ENCODE measurements around the gene PCNT. TPM values are rescaled to one million over a fixed set of nuclear protein-coding genes. Genes with fewer than 3 reads are reported as not detected.

Gene PCNT
- total and polyA plus RNA-seq, 4 donors: 6.4 to 33.0 (median 26.2) TPM

- no peaks in the 10 kb centered on the region for H3K9me3 ChIP-seq (ENCODE audit: control insufficient read depth, low read length)
- no peaks in the 10 kb centered on the region for H3K27me3 ChIP-seq (ENCODE audit: control insufficient read depth in 1 of 2, insufficient read depth in 2 of 2, low read length in 1 of 2)
- ATAC-seq (ENCODE audit: low FRiP score): no peak
- 94 to 95% methylated on average over 33 of the region's 33 CpGs for WGBS, 2 donors
- H3K36me3 ChIP-seq (ENCODE audit: control insufficient read depth in 1 of 2, insufficient read depth in 2 of 2, low read length in 1 of 2): peaks cover 0 to 2% of the 10 kb centered on the region in 2 donors
- H3K27ac ChIP-seq (ENCODE audit: low read depth in 1 of 2, low read length in 2 of 2): no peak overlapping the region
- no peak for DNase-seq
- no peaks in the 10 kb centered on the region for H3K4me1 ChIP-seq (ENCODE audit: control insufficient read depth in 1 of 2, insufficient read depth in 2 of 2, low read length in 2 of 2)
- intact Hi-C loops (cut with DNase I): no loop called here
- H3K4me3 ChIP-seq (ENCODE audit: low read length in 2 of 2): no peak overlapping the region
Measured at GRCh38 chr21:46388206-46388880, 64.4 kb downstream of the PCNT start.

DNA sequence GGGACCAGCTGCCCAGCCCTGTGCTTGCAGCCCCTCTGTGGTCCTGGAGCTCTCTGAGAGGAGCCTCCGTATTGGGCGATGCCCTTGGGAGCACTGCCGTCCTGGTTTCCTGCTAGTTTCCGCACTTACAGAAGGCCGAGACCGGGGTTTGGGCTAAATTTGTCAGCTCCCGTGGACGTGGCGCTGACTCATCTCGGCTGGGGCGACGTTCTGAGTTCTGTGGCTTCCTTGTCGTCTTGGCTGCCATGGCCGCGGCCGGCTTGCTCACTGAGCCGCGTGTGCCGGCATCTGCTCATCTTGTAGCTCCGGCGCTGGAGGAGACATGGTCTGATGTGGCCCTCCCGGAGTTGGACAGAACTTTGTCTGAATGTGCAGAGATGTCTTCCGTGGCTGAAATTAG lies 64.9 kb downstream of the PCNT start:
- Histone ChIP-seq H3K27me3 (ENCODE audit: control insufficient read depth in 1 of 2, insufficient read depth in 2 of 2, low read length in 1 of 2) (no peaks in the 10 kb centered on the region), H3K4me1 (ENCODE audit: control insufficient read depth in 1 of 2, insufficient read depth in 2 of 2, low read length in 2 of 2) (no peaks in the 10 kb centered on the region), H3K27ac (ENCODE audit: low read depth in 1 of 2, low read length in 2 of 2) (no peak overlapping the region), H3K9me3 (ENCODE audit: control insufficient read depth, low read length) (no peaks in the 10 kb centered on the region), H3K4me3 (ENCODE audit: low read length in 2 of 2) (no peak overlapping the region), H3K36me3 (ENCODE audit: control insufficient read depth in 1 of 2, insufficient read depth in 2 of 2, low read length in 1 of 2) (peaks cover 0 to 2% of the 10 kb centered on the region in 2 donors)
- ATAC-seq (ENCODE audit: low FRiP score) (no peak), DNase-seq (no peak)
- WGBS, 2 donors: 93 to 96% methylated on average over 23 of the region's 23 CpGs
- intact Hi-C loops (cut with DNase I): no loop called here

GRCh38 chr21:46390603-46391545 lies 66.9 kb downstream of the PCNT start:
- no peaks in the 10 kb centered on the region for H3K27me3 ChIP-seq (ENCODE audit: control insufficient read depth in 1 of 2, insufficient read depth in 2 of 2, low read length in 1 of 2)
- H3K4me1 ChIP-seq (ENCODE audit: control insufficient read depth in 1 of 2, insufficient read depth in 2 of 2, low read length in 2 of 2): no peaks in the 10 kb centered on the region
- intact Hi-C loops (cut with DNase I): no loop called here
- ATAC-seq (ENCODE audit: low FRiP score) (no peak), DNase-seq (peak in 1 of 2 donors; percentile 47)
- peaks cover 0 to 2% of the 10 kb centered on the region in 2 donors for H3K36me3 ChIP-seq (ENCODE audit: control insufficient read depth in 1 of 2, insufficient read depth in 2 of 2, low read length in 1 of 2)
- no peak overlapping the region for H3K4me3 ChIP-seq (ENCODE audit: low read length in 2 of 2)
- H3K27ac ChIP-seq (ENCODE audit: low read depth in 1 of 2, low read length in 2 of 2): no peak overlapping the region
- WGBS, 2 donors: 92 to 93% methylated on average over 27 to 29 of the region's 29 CpGs
- no peaks in the 10 kb centered on the region for H3K9me3 ChIP-seq (ENCODE audit: control insufficient read depth, low read length)

- DNase-seq: no peak
- Histone ChIP-seq H3K9me3 (ENCODE audit: control insufficient read depth, low read length) (no peaks in the 10 kb centered on the region), H3K4me3 (ENCODE audit: low read length in 2 of 2) (no peak overlapping the region), H3K36me3 (ENCODE audit: control insufficient read depth in 1 of 2, insufficient read depth in 2 of 2, low read length in 1 of 2) (peaks cover 0 to 2% of the 10 kb centered on the region in 2 donors), H3K27ac (ENCODE audit: low read depth in 1 of 2, low read length in 2 of 2) (no peak overlapping the region), H3K27me3 (ENCODE audit: control insufficient read depth in 1 of 2, insufficient read depth in 2 of 2, low read length in 1 of 2) (no peaks in the 10 kb centered on the region), H3K4me1 (ENCODE audit: control insufficient read depth in 1 of 2, insufficient read depth in 2 of 2, low read length in 2 of 2) (no peaks in the 10 kb centered on the region)
- ATAC-seq (ENCODE audit: low FRiP score): no peak
- 89 to 91% methylated on average over 9 of the region's 9 CpGs for WGBS, 2 donors
- intact Hi-C loops (cut with DNase I): no loop called here
Measured at GRCh38 chr21:46391773-46392172, 67.8 kb downstream of the PCNT start.

- Histone ChIP-seq H3K36me3 (ENCODE audit: control insufficient read depth in 1 of 2, insufficient read depth in 2 of 2, low read length in 1 of 2) (peaks cover 0 to 2% of the 10 kb centered on the region in 2 donors), H3K4me3 (ENCODE audit: low read length in 2 of 2) (no peak overlapping the region), H3K27ac (ENCODE audit: low read depth in 1 of 2, low read length in 2 of 2) (no peak overlapping the region), H3K9me3 (ENCODE audit: control insufficient read depth, low read length) (no peaks in the 10 kb centered on the region), H3K27me3 (ENCODE audit: control insufficient read depth in 1 of 2, insufficient read depth in 2 of 2, low read length in 1 of 2) (no peaks in the 10 kb centered on the region), H3K4me1 (ENCODE audit: control insufficient read depth in 1 of 2, insufficient read depth in 2 of 2, low read length in 2 of 2) (no peaks in the 10 kb centered on the region)
- WGBS, 2 donors: 38 to 40% methylated on average over 13 of the region's 13 CpGs
- ATAC-seq (ENCODE audit: low FRiP score) (no peak), DNase-seq (peak; percentile 65 to 90)
- intact Hi-C loops (cut with DNase I): no loop called here
Measured at GRCh38 chr21:46392921-46393320, 69.0 kb downstream of the PCNT start.

DNA sequence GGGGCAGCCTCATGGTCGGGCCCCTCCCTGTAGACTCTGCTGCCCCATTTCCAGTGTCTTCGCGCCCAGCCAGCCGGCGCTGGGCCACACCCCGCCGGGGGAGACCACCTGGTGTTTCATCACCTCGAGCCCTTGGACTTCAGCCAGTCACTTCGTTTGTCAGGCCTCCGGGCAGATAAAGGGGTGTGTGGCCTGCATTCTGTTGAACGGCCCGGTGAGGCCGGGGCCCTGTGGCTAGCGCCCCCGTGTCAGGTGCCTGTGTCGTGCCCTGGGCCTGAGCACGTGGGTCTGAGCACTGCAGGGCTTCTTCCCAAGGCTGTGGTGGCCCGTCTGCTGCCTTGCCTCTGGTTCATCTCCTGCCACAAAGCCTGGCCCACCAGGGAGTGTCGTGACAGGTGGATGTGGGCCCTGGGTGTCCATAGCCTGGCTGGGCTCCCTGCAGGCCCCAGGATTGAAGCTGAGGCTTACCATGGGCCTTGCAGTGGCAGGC lies 69.5 kb downstream of the PCNT start:
- Histone ChIP-seq H3K36me3 (ENCODE audit: control insufficient read depth in 1 of 2, insufficient read depth in 2 of 2, low read length in 1 of 2) (peaks cover 0 to 2% of the 10 kb centered on the region in 2 donors), H3K4me3 (ENCODE audit: low read length in 2 of 2) (no peak overlapping the region), H3K27ac (ENCODE audit: low read depth in 1 of 2, low read length in 2 of 2) (no peak overlapping the region), H3K9me3 (ENCODE audit: control insufficient read depth, low read length) (no peaks in the 10 kb centered on the region), H3K27me3 (ENCODE audit: control insufficient read depth in 1 of 2, insufficient read depth in 2 of 2, low read length in 1 of 2) (no peaks in the 10 kb centered on the region), H3K4me1 (ENCODE audit: control insufficient read depth in 1 of 2, insufficient read depth in 2 of 2, low read length in 2 of 2) (no peaks in the 10 kb centered on the region)
- intact Hi-C loops (cut with DNase I): no loop called here
- ATAC-seq (ENCODE audit: low FRiP score) (no peak), DNase-seq (peak in 1 of 2 donors; percentile 73)
- 81 to 83% methylated on average over 19 of the region's 19 CpGs for WGBS, 2 donors

- WGBS, 2 donors: 68 to 82% methylated on average over 27 of the region's 27 CpGs
- no peaks in the 10 kb centered on the region for H3K4me1 ChIP-seq (ENCODE audit: control insufficient read depth in 1 of 2, insufficient read depth in 2 of 2, low read length in 2 of 2)
- no peaks in the 10 kb centered on the region for H3K27me3 ChIP-seq (ENCODE audit: control insufficient read depth in 1 of 2, insufficient read depth in 2 of 2, low read length in 1 of 2)
- H3K36me3 ChIP-seq (ENCODE audit: control insufficient read depth in 1 of 2, insufficient read depth in 2 of 2, low read length in 1 of 2): peaks cover 0 to 2% of the 10 kb centered on the region in 2 donors
- no peaks in the 10 kb centered on the region for H3K9me3 ChIP-seq (ENCODE audit: control insufficient read depth, low read length)
- ATAC-seq (ENCODE audit: low FRiP score) (no peak), DNase-seq (peak in 1 of 2 donors; percentile 50)
- intact Hi-C loops (cut with DNase I): no loop called here
- H3K4me3 ChIP-seq (ENCODE audit: low read length in 2 of 2): no peak overlapping the region
- no peak overlapping the region for H3K27ac ChIP-seq (ENCODE audit: low read depth in 1 of 2, low read length in 2 of 2)
Measured at GRCh38 chr21:46393941-46394594, 70.1 kb downstream of the PCNT start.

GRCh38 chr21:46394595-46395104 lies 70.7 kb downstream of the PCNT start:
- Histone ChIP-seq H3K36me3 (ENCODE audit: control insufficient read depth in 1 of 2, insufficient read depth in 2 of 2, low read length in 1 of 2) (peaks cover 0 to 2% of the 10 kb centered on the region in 2 donors), H3K4me1 (ENCODE audit: control insufficient read depth in 1 of 2, insufficient read depth in 2 of 2, low read length in 2 of 2) (no peaks in the 10 kb centered on the region), H3K9me3 (ENCODE audit: control insufficient read depth, low read length) (no peaks in the 10 kb centered on the region), H3K27ac (ENCODE audit: low read depth in 1 of 2, low read length in 2 of 2) (no peak overlapping the region), H3K27me3 (ENCODE audit: control insufficient read depth in 1 of 2, insufficient read depth in 2 of 2, low read length in 1 of 2) (no peaks in the 10 kb centered on the region), H3K4me3 (ENCODE audit: low read length in 2 of 2) (no peak overlapping the region)
- WGBS, 2 donors: 74 to 77% methylated on average over 13 of the region's 13 CpGs
- DNase-seq: peak in 1 of 2 donors; percentile 67
- ATAC-seq (ENCODE audit: low FRiP score): no peak
- intact Hi-C loops (cut with DNase I): no loop called here

Data from aorta (tissue), 5 donors.